ENCODE results near the gene KLK3.

KLK3 gene

GRCh38 chr19:50814883-50815282, 39.8 kb upstream of the KLK3 start:
- H3K4me2 ChIP-seq (ENCODE audit: insufficient read depth, low read length, poor library complexity, severe bottlenecking), result no peak overlapping the region
- H2BK15ac ChIP-seq (ENCODE audit: low read length), result no peak overlapping the region
- no peaks in the 10 kb centered on the region for H3K79me1 ChIP-seq (ENCODE audit: low read depth, low read length)
- no peak overlapping the region for H3K4me3 ChIP-seq (ENCODE audit: low read length in 2 of 2)
- H3K27me3 ChIP-seq (ENCODE audit: control insufficient read depth in 3 of 3, insufficient read depth in 3 of 3, low read depth in 1 of 3, low read length in 3 of 3), result peaks cover 5 to 52% (median 27%) of the 10 kb centered on the region in 3 experiments
- no peak for DNase-seq (ENCODE audit: low spot score)
- H3K9me3 ChIP-seq (replicated peaks in 1 of 2; ENCODE audit: control insufficient read depth in 2 of 2, insufficient read depth in 1 of 2, low read depth in 1 of 2, low read length in 2 of 2), result peaks cover 2 to 4% of the 10 kb centered on the region in 2 donors
- peak overlapping the region; percentile 18 for H2AFZ ChIP-seq (ENCODE audit: low read length)
- H2BK120ac ChIP-seq (ENCODE audit: low read depth, low read length), result no peak overlapping the region
- H2BK12ac ChIP-seq (ENCODE audit: low read length), result no peak overlapping the region
- H3K27ac ChIP-seq (replicated peaks; ENCODE audit: low read length), result no peak overlapping the region
- H3K4me1 ChIP-seq (ENCODE audit: control insufficient read depth in 2 of 2, insufficient read depth in 1 of 2, low read depth in 1 of 2, low read length in 2 of 2), result no peaks in the 10 kb centered on the region
- no peak overlapping the region for H3K9ac ChIP-seq (ENCODE audit: low read depth, low read length, poor library complexity)
- no peak overlapping the region for H2AK5ac ChIP-seq (ENCODE audit: low read depth, low read length)
- no peak overlapping the region for H3K4ac ChIP-seq (ENCODE audit: low read length)
- no peak overlapping the region for H4K8ac ChIP-seq (ENCODE audit: low read depth, low read length)
- H3K18ac ChIP-seq (ENCODE audit: low read length), result no peak overlapping the region
- H2BK5ac ChIP-seq (ENCODE audit: low read length), result no peak overlapping the region
- H3K23ac ChIP-seq (ENCODE audit: low read depth, low read length, poor library complexity), result no peak overlapping the region
- H3K14ac ChIP-seq (ENCODE audit: low read length), result no peak overlapping the region
- H4K91ac ChIP-seq (ENCODE audit: low read depth, low read length, poor library complexity), result no peak overlapping the region
- no CpG with 5 or more reads among the region's 5 CpGs for WGBS, 2 donors (ENCODE audit: extremely low coverage in 2 of 2, insufficient read length in 2 of 2, insufficient replicate concordance in 1 of 2)
- H3K36me3 ChIP-seq (replicated peaks in 1 of 2; ENCODE audit: control insufficient read depth in 2 of 2, insufficient read depth in 2 of 2, low read length in 2 of 2), result no peaks in the 10 kb centered on the region

- WGBS, 2 donors (ENCODE audit: extremely low coverage in 2 of 2, insufficient read length in 2 of 2, insufficient replicate concordance in 1 of 2), result no CpG with 5 or more reads among the region's 1 CpG
- H2BK15ac ChIP-seq (ENCODE audit: low read length), result no peak overlapping the region
Observed at GRCh38 chr19:50815439-50815838, 39.3 kb upstream of the KLK3 start.

GRCh38 chr19:50817941-50818858, 36.5 kb upstream of the KLK3 start:
- H3K79me1 ChIP-seq (ENCODE audit: low read depth, low read length), result no peaks in the 10 kb centered on the region
- H2BK15ac ChIP-seq (ENCODE audit: low read length), result no peak overlapping the region
- peak overlapping the region; percentile 29 to 82 for H3K4me3 ChIP-seq (ENCODE audit: low read length in 2 of 2)
- H2BK120ac ChIP-seq (ENCODE audit: low read depth, low read length), result no peak overlapping the region
- H3K9ac ChIP-seq (ENCODE audit: low read depth, low read length, poor library complexity), result peak overlapping the region; percentile 80
- H3K4me1 ChIP-seq (ENCODE audit: control insufficient read depth in 2 of 2, insufficient read depth in 1 of 2, low read depth in 1 of 2, low read length in 2 of 2), result peaks cover 0 to 3% of the 10 kb centered on the region in 2 donors
- H3K9me3 ChIP-seq (replicated peaks in 1 of 2; ENCODE audit: control insufficient read depth in 2 of 2, insufficient read depth in 1 of 2, low read depth in 1 of 2, low read length in 2 of 2), result peaks cover 2 to 4% of the 10 kb centered on the region in 2 donors
- no peak overlapping the region for H3K14ac ChIP-seq (ENCODE audit: low read length)
- no peaks in the 10 kb centered on the region for H3K36me3 ChIP-seq (replicated peaks in 1 of 2; ENCODE audit: control insufficient read depth in 2 of 2, insufficient read depth in 2 of 2, low read length in 2 of 2)
- peak; percentile 76 for DNase-seq (ENCODE audit: low spot score)
- no CpG with 5 or more reads among the region's 52 CpGs for WGBS, 2 donors (ENCODE audit: extremely low coverage in 2 of 2, insufficient read length in 2 of 2, insufficient replicate concordance in 1 of 2)
- peak overlapping the region; percentile 98 for H3K23ac ChIP-seq (ENCODE audit: low read depth, low read length, poor library complexity)
- peak overlapping the region; percentile 81 for H2AFZ ChIP-seq (ENCODE audit: low read length)
- peak overlapping the region; percentile 98 for H3K18ac ChIP-seq (ENCODE audit: low read length)
- H2BK5ac ChIP-seq (ENCODE audit: low read length), result peak overlapping the region; percentile 60
- peak overlapping the region; percentile 31 for H2BK12ac ChIP-seq (ENCODE audit: low read length)
- H4K8ac ChIP-seq (ENCODE audit: low read depth, low read length), result peak overlapping the region; percentile 57
- H3K27ac ChIP-seq (replicated peaks; ENCODE audit: low read length), result no peak overlapping the region
- H3K4me2 ChIP-seq (ENCODE audit: insufficient read depth, low read length, poor library complexity, severe bottlenecking), result peak overlapping the region; percentile 88
- H4K91ac ChIP-seq (ENCODE audit: low read depth, low read length, poor library complexity), result no peak overlapping the region
- H3K4ac ChIP-seq (ENCODE audit: low read length), result no peak overlapping the region
- H3K27me3 ChIP-seq (ENCODE audit: control insufficient read depth in 3 of 3, insufficient read depth in 3 of 3, low read depth in 1 of 3, low read length in 3 of 3), result peaks cover 10 to 80% (median 53%) of the 10 kb centered on the region in 3 experiments
- peak overlapping the region; percentile 2 for H2AK5ac ChIP-seq (ENCODE audit: low read depth, low read length)

More at GRCh38 chr19:50815439-50815838, 39.3 kb upstream of the KLK3 start:
- Histone ChIP-seq H3K36me3 (replicated peaks in 1 of 2; ENCODE audit: control insufficient read depth in 2 of 2, insufficient read depth in 2 of 2, low read length in 2 of 2) (no peaks in the 10 kb centered on the region), H3K4me1 (ENCODE audit: control insufficient read depth in 2 of 2, insufficient read depth in 1 of 2, low read depth in 1 of 2, low read length in 2 of 2) (peaks cover 0 to 3% of the 10 kb centered on the region in 2 donors), H3K14ac (ENCODE audit: low read length) (no peak overlapping the region), H4K91ac (ENCODE audit: low read depth, low read length, poor library complexity) (no peak overlapping the region), H3K27ac (replicated peaks; ENCODE audit: low read length) (no peak overlapping the region), H2BK12ac (ENCODE audit: low read length) (no peak overlapping the region), H2AFZ (ENCODE audit: low read length) (peak overlapping the region; percentile 18), H2BK120ac (ENCODE audit: low read depth, low read length) (no peak overlapping the region), H2AK5ac (ENCODE audit: low read depth, low read length) (no peak overlapping the region), H3K27me3 (ENCODE audit: control insufficient read depth in 3 of 3, insufficient read depth in 3 of 3, low read depth in 1 of 3, low read length in 3 of 3) (peaks cover 9 to 57% (median 33%) of the 10 kb centered on the region in 3 experiments), H3K4me2 (ENCODE audit: insufficient read depth, low read length, poor library complexity, severe bottlenecking) (no peak overlapping the region), H3K4ac (ENCODE audit: low read length) (no peak overlapping the region), H3K18ac (ENCODE audit: low read length) (no peak overlapping the region), H4K8ac (ENCODE audit: low read depth, low read length) (no peak overlapping the region), H3K4me3 (ENCODE audit: low read length in 2 of 2) (no peak overlapping the region), H2BK5ac (ENCODE audit: low read length) (no peak overlapping the region), H3K9me3 (replicated peaks in 1 of 2; ENCODE audit: control insufficient read depth in 2 of 2, insufficient read depth in 1 of 2, low read depth in 1 of 2, low read length in 2 of 2) (peaks cover 2 to 4% of the 10 kb centered on the region in 2 donors), H3K9ac (ENCODE audit: low read depth, low read length, poor library complexity) (no peak overlapping the region), H3K79me1 (ENCODE audit: low read depth, low read length) (no peaks in the 10 kb centered on the region), H3K23ac (ENCODE audit: low read depth, low read length, poor library complexity) (no peak overlapping the region)
- no peak for DNase-seq (ENCODE audit: low spot score)

- Histone ChIP-seq H3K27ac (replicated peaks; ENCODE audit: low read length) (no peak overlapping the region), H3K36me3 (replicated peaks in 1 of 2; ENCODE audit: control insufficient read depth in 2 of 2, insufficient read depth in 2 of 2, low read length in 2 of 2) (no peaks in the 10 kb centered on the region), H2BK15ac (ENCODE audit: low read length) (peak overlapping the region; percentile 0), H3K9me3 (replicated peaks in 1 of 2; ENCODE audit: control insufficient read depth in 2 of 2, insufficient read depth in 1 of 2, low read depth in 1 of 2, low read length in 2 of 2) (peaks cover 2 to 4% of the 10 kb centered on the region in 2 donors), H3K4me3 (ENCODE audit: low read length in 2 of 2) (no peak overlapping the region), H3K18ac (ENCODE audit: low read length) (peak overlapping the region; percentile 46), H2BK120ac (ENCODE audit: low read depth, low read length) (no peak overlapping the region), H2AFZ (ENCODE audit: low read length) (no peak overlapping the region), H3K14ac (ENCODE audit: low read length) (no peak overlapping the region), H3K4ac (ENCODE audit: low read length) (no peak overlapping the region), H2AK5ac (ENCODE audit: low read depth, low read length) (peak overlapping the region; percentile 79), H2BK12ac (ENCODE audit: low read length) (no peak overlapping the region), H4K91ac (ENCODE audit: low read depth, low read length, poor library complexity) (no peak overlapping the region), H3K9ac (ENCODE audit: low read depth, low read length, poor library complexity) (no peak overlapping the region), H3K27me3 (ENCODE audit: control insufficient read depth in 3 of 3, insufficient read depth in 3 of 3, low read depth in 1 of 3, low read length in 3 of 3) (peaks cover 10 to 84% (median 53%) of the 10 kb centered on the region in 3 experiments), H3K4me2 (ENCODE audit: insufficient read depth, low read length, poor library complexity, severe bottlenecking) (no peak overlapping the region), H3K23ac (ENCODE audit: low read depth, low read length, poor library complexity) (peak overlapping the region; percentile 98), H4K8ac (ENCODE audit: low read depth, low read length) (no peak overlapping the region), H3K4me1 (ENCODE audit: control insufficient read depth in 2 of 2, insufficient read depth in 1 of 2, low read depth in 1 of 2, low read length in 2 of 2) (peaks cover 0 to 3% of the 10 kb centered on the region in 2 donors), H3K79me1 (ENCODE audit: low read depth, low read length) (no peaks in the 10 kb centered on the region), H2BK5ac (ENCODE audit: low read length) (no peak overlapping the region)
- no CpG with 5 or more reads among the region's 12 CpGs for WGBS, 2 donors (ENCODE audit: extremely low coverage in 2 of 2, insufficient read length in 2 of 2, insufficient replicate concordance in 1 of 2)
- DNase-seq (ENCODE audit: low spot score), result no peak
Observed at GRCh38 chr19:50818859-50819472, 35.7 kb upstream of the KLK3 start.
